K562 (cell line): ENCODE results near the gene ZCWPW1. TPM values are rescaled to one million over a fixed set of nuclear protein-coding genes. Genes with fewer than 3 reads are reported as not detected.
A peak's percentile ranks its signal among the peaks of the same experiment; 100 is the strongest.

Experiments used
- CHD1 ChIP-seq: fragments of 200-600 bp; sonication (generic); IDR thresholded peaks from one replicate; pipeline ENCODE4 v1.6.1; 2012; ENCODE audit warnings: mild to moderate bottlenecking, moderate library complexity, low read length, inconsistent platforms
- IFI16 ChIP-seq: fragments of 250-450 bp; sonication (Bioruptor Pico); IDR thresholded peaks from 2 replicates; pipeline ENCODE4 v2.1.2; 2022; ENCODE audit warnings: mild to moderate bottlenecking, inconsistent platforms
- IRF2 ChIP-seq: sonication (generic); formaldehyde crosslinking; IDR thresholded peaks from 2 replicates; pipeline ENCODE4 v1.8.1; 2022; ENCODE audit warnings: mild to moderate bottlenecking, missing genetic modification reagents
- KDM1A ChIP-seq, 2 experiments: fragments of 450-650 bp; IDR thresholded peaks; 2 replicates each; pipeline ENCODE4 v1.6.1; 2016; ENCODE audit warnings: mild to moderate bottlenecking in 2 of 2
- LARP7 ChIP-seq: fragments of 450-650 bp; IDR thresholded peaks from 2 replicates; pipeline ENCODE4 v1.6.1; 2016
- NFIC ChIP-seq: fragments of 450-650 bp; IDR thresholded peaks from 2 replicates; pipeline ENCODE4 v1.6.1; 2017; ENCODE audit warnings: mild to moderate bottlenecking, inconsistent platforms
- NKRF ChIP-seq: fragments of 450-650 bp; IDR thresholded peaks from 2 replicates; pipeline ENCODE4 v1.6.1; 2016; ENCODE audit warnings: borderline replicate concordance
- NR2C1 ChIP-seq, 2 experiments: fragments of 450-650 bp; IDR thresholded peaks; 2 replicates each; pipeline ENCODE4 v1.6.1; 2017; ENCODE audit warnings: mild to moderate bottlenecking in 2 of 2, antibody characterized with exemption in 1 of 2, inconsistent platforms in 1 of 2, missing compliant biosample characterization in 1 of 2, missing genetic modification characterization in 1 of 2
- PRPF4 ChIP-seq: fragments of 200-400 bp; formaldehyde crosslinking; IDR thresholded peaks from one replicate; pipeline ENCODE4 v1.6.1; 2017; ENCODE audit warnings: low read length, low read depth, mild to moderate bottlenecking; ENCODE audit not compliant: insufficient read depth, poor library complexity, severe bottlenecking
- PTTG1 ChIP-seq: fragments of 450-650 bp; IDR thresholded peaks from 2 replicates; pipeline ENCODE4 v1.6.1; 2016; ENCODE audit warnings: low read depth, mild to moderate bottlenecking, missing genetic modification characterization, missing compliant biosample characterization
- RBM14 ChIP-seq: fragments of 200-400 bp; formaldehyde crosslinking; IDR thresholded peaks from 2 replicates; pipeline ENCODE4 v1.6.1; 2018; ENCODE audit warnings: low read depth, mild to moderate bottlenecking, low read length, moderate library complexity, borderline replicate concordance; ENCODE audit not compliant: insufficient read depth
- RBM34 ChIP-seq: fragments of 200-400 bp; formaldehyde crosslinking; IDR thresholded peaks from 2 replicates; pipeline ENCODE4 v1.6.1; 2018; ENCODE audit warnings: low read length, borderline replicate concordance; ENCODE audit not compliant: insufficient read depth
- STAT5A ChIP-seq: IDR thresholded peaks from 2 replicates; pipeline ENCODE4 v1.6.1; 2012; ENCODE audit warnings: low read length, inconsistent platforms, borderline replicate concordance
- TBL1XR1 ChIP-seq, 2 experiments: IDR thresholded peaks; 2 replicates each; pipeline ENCODE4 v1.6.1; 2012; ENCODE audit warnings: improper control_type of control experiment in 2 of 2, low read length in 2 of 2, mild to moderate bottlenecking in 1 of 2
- TSC22D4 ChIP-seq: fragments of 450-650 bp; IDR thresholded peaks from 2 replicates; pipeline ENCODE4 v1.6.1; 2016; ENCODE audit warnings: missing genetic modification characterization, missing biosample characterization, control low read depth
- XRCC5 ChIP-seq: fragments of 200-400 bp; formaldehyde crosslinking; IDR thresholded peaks from 2 replicates; pipeline ENCODE4 v1.6.1; 2017; ENCODE audit warnings: low read depth, mild to moderate bottlenecking, low read length
- ZBTB7A ChIP-seq: IDR thresholded peaks from 2 replicates; pipeline ENCODE4 v1.6.1; 2011; ENCODE audit warnings: low read depth, mild to moderate bottlenecking, low read length, moderate library complexity, borderline replicate concordance; ENCODE audit not compliant: control insufficient read depth
- ZC3H8 ChIP-seq: fragments of 450-650 bp; IDR thresholded peaks from 2 replicates; pipeline ENCODE4 v1.6.1; 2017
- ZNF146 ChIP-seq: IDR thresholded peaks from one replicate; pipeline ENCODE4 v1.6.1; 2018; ENCODE audit warnings: missing compliant biosample characterization; ENCODE audit not compliant: unreplicated experiment
- ZNF212 ChIP-seq: fragments of 450-650 bp; formaldehyde crosslinking; IDR thresholded peaks from 2 replicates; pipeline ENCODE4 v1.4.0; 2020; ENCODE audit warnings: mild to moderate bottlenecking
- ZNF75A ChIP-seq: fragments of 450-650 bp; formaldehyde crosslinking; IDR thresholded peaks from 2 replicates; pipeline ENCODE4 v1.4.0; 2020; ENCODE audit warnings: mild to moderate bottlenecking
- polyA plus RNA-seq, 8 experiments: library from polyadenylated mRNA; depleted of rRNA in 4 of 8; stranded (reverse) in 5 of 8; unstranded in 3 of 8; fragments of >200 nt; fragmentation: Nextera tagmentation in 2 of 8; fragmentation: Illumina TruSeq in 1 of 8; extraction: Ambion mirVana in 2 of 8; extraction: Trizol in 1 of 8; gene quantifications; 2 replicates each; pipeline versions ENCODE4 v1.2.1 to v1.2.3, GENCODE V29; 2011 to 2014; ENCODE audit warnings: inconsistent platforms in 1 of 8, missing spikeins in 1 of 8
- total RNA-seq, 7 experiments: library from RNA; depleted of rRNA in 6 of 7; stranded (reverse); fragments of >200 nt in 6 of 7; fragmentation: Illumina TruSeq in 2 of 7; extraction: Trizol in 2 of 7; gene quantifications; 2 replicates each; pipeline versions ENCODE4 v1.2.1 to v1.2.3, GENCODE V29; 2011 to 2021; ENCODE audit warnings: low replicate concordance in 1 of 7
- TF ChIP-seq, protein P1 (sequence below): sonication (generic); formaldehyde crosslinking; IDR thresholded peaks from 2 replicates; pipeline ENCODE4 v1.4.0; 2020; ENCODE audit warnings: mild to moderate bottlenecking, missing genetic modification reagents

The ZCWPW1 gene
- total and polyA plus RNA-seq, 9 of the 15 experiments (the other 6 are each of a cell fraction or from before 2014, with no cell fraction given): 0.18 to 1.7 (median 1.2) TPM

GRCh38 chr7:100428199-100428966 lies at the start of gene ZCWPW1 (continued):
- TF ChIP-seq PTTG1 (tag) (no peak), CHD1 (peak; percentile 92), ZBTB7A (peak; percentile 85), PRPF4 (peak; percentile 64), NFIC (peak; percentile 87), ZNF75A (no peak; the same call in 1 of the 2 replicates), NR2C1 (IDR thresholded peaks at IDR 0.05) (peak; percentile 75), NR2C1 (tag; IDR thresholded peaks at IDR 0.05) (peak; percentile 79), LARP7 (peak; percentile 88), IFI16 (CRISPR knock-in tag) (no peak), TBL1XR1 (IDR thresholded peaks at IDR 0.05; ENCODE audit: low read length in 2 of 2) (peak in 1 of 2 experiments; percentile 43; a peak in 2 of 4 replicates), IRF2 (CRISPR knock-in tag) (no peak; the same call in 1 of the 2 replicates), ZNF212 (CRISPR knock-in tag) (peak; percentile 78), STAT5A (no peak; the same call in 1 of the 2 replicates), NKRF (peak; percentile 93), RBM34 (no peak), KDM1A (IDR thresholded peaks at IDR 0.05) (0 out of 4 replicates have a peak, but pooled peaks of 1 of the 2 experiments have one; percentile 32), ZNF146 (CRISPR knock-in tag) (peak; percentile 9), ZC3H8 (peak; percentile 84; the same call in 1 of the 2 replicates), TSC22D4 (no peak), XRCC5 (peak; percentile 55; the same call in 1 of the 2 replicates), RBM14 (peak; percentile 96; the same call in 1 of the 2 replicates)
- TF ChIP-seq, protein P1, sequence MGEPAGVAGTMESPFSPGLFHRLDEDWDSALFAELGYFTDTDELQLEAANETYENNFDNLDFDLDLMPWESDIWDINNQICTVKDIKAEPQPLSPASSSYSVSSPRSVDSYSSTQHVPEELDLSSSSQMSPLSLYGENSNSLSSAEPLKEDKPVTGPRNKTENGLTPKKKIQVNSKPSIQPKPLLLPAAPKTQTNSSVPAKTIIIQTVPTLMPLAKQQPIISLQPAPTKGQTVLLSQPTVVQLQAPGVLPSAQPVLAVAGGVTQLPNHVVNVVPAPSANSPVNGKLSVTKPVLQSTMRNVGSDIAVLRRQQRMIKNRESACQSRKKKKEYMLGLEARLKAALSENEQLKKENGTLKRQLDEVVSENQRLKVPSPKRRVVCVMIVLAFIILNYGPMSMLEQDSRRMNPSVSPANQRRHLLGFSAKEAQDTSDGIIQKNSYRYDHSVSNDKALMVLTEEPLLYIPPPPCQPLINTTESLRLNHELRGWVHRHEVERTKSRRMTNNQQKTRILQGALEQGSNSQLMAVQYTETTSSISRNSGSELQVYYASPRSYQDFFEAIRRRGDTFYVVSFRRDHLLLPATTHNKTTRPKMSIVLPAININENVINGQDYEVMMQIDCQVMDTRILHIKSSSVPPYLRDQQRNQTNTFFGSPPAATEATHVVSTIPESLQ (CRISPR knock-in tag): peak; percentile 100
